A673 (cell line): Measurements from ENCODE around the gene DHDH. TPM values are rescaled to one million over a fixed set of nuclear protein-coding genes. Genes with fewer than 3 reads are reported as not detected.

ENCODE experiments used
- BruUV-seq: library from RNA; stranded (reverse); fragments of 400-500 nt; replicated peaks from 2 replicates; lab custom pipeline; 2021; lab: Mats Ljungman, UMichigan
- CTCF ChIA-PET: fragments of 300-600 bp; sonication (Branson Sonifier 250); formaldehyde crosslinking; loops from one replicate; lab custom pipeline; 2022; ENCODE audit warnings: antibody characterized with exemption; lab: Charles Lee
- POLR2A ChIA-PET: fragments of 300-600 bp; sonication (Branson Sonifier 250); formaldehyde crosslinking; loops from one replicate; lab custom pipeline; 2022; ENCODE audit warnings: antibody characterized with exemption; ENCODE audit not compliant: low non-redundant PET; lab: Charles Lee
- DNase-seq: peaks from one replicate; pipeline ENCODE4 v3.0.0-alpha.2; 2015; ENCODE audit warnings: low spot score
- H3K27ac ChIP-seq: fragments of 200-600 bp; sonication (generic); 2 replicates; pipeline ENCODE4 v1.5.1; 2016; ENCODE audit warnings: mixed run types, low read depth, mild to moderate bottlenecking, mixed read lengths, antibody characterized with exemption, low read length; ENCODE audit not compliant: poor library complexity, severe bottlenecking
- H3K27me3 ChIP-seq: fragments of 200-600 bp; sonication (generic); replicated peaks from 2 replicates; pipeline ENCODE4 v1.6.1; 2017; ENCODE audit warnings: mixed run types, low read depth, mild to moderate bottlenecking, mixed read lengths, antibody characterized with exemption, low read length; ENCODE audit not compliant: insufficient read depth, poor library complexity
- H3K36me3 ChIP-seq: fragments of 200-600 bp; sonication (generic); 2 replicates; pipeline ENCODE4 v1.6.1; 2016; ENCODE audit warnings: mixed run types, mild to moderate bottlenecking, mixed read lengths, antibody characterized with exemption, low read length; ENCODE audit not compliant: insufficient read depth, poor library complexity, severe bottlenecking
- H3K4me1 ChIP-seq: fragments of 200-600 bp; sonication (generic); 2 replicates; pipeline ENCODE4 v1.6.1; 2017; ENCODE audit warnings: mixed run types, mild to moderate bottlenecking, mixed read lengths, antibody characterized with exemption, low read length; ENCODE audit not compliant: insufficient read depth, poor library complexity, severe bottlenecking
- H3K4me3 ChIP-seq: fragments of 200-600 bp; sonication (generic); 2 replicates; pipeline ENCODE4 v1.5.1; 2016; ENCODE audit warnings: low read depth, mixed run types, mild to moderate bottlenecking, mixed read lengths, low read length; ENCODE audit not compliant: poor library complexity, severe bottlenecking
- H3K9me3 ChIP-seq: fragments of 200-600 bp; sonication (generic); 2 replicates; pipeline ENCODE4 v1.6.1; 2016; ENCODE audit warnings: mixed run types, low read depth, mild to moderate bottlenecking, mixed read lengths, antibody characterized with exemption, low read length; ENCODE audit not compliant: poor library complexity, severe bottlenecking
- CTCF ChIP-seq: fragments of 300-800, 200-600 bp; sonication (generic); conservative IDR thresholded peaks from 2 replicates; pipeline ENCODE4 v1.5.1; 2017; ENCODE audit warnings: low read depth, mild to moderate bottlenecking, antibody characterized with exemption, low read length, moderate library complexity, mixed read lengths
- EZH2 ChIP-seq: fragments of 200-600 bp; sonication (generic); IDR thresholded peaks from 2 replicates; pipeline ENCODE4 v1.6.1; 2017; ENCODE audit warnings: borderline replicate concordance, low read depth, mild to moderate bottlenecking, mixed read lengths, antibody characterized with exemption, low read length; ENCODE audit not compliant: poor library complexity, severe bottlenecking
- intact Hi-C: fragments of 100-400 bp; cut with micrococcal nuclease; formaldehyde crosslinking; loops from one replicate; pipeline ENCODE4 v1.10.0; 2022; ENCODE audit not compliant: unreplicated experiment
- total RNA-seq: library from RNA; stranded (reverse); gene quantifications from 2 replicates; pipeline ENCODE4 v1.2.3, GENCODE V29; 2021

The DHDH gene
- total RNA-seq, 1 experiment from 2014 or later: not detected

DNA sequence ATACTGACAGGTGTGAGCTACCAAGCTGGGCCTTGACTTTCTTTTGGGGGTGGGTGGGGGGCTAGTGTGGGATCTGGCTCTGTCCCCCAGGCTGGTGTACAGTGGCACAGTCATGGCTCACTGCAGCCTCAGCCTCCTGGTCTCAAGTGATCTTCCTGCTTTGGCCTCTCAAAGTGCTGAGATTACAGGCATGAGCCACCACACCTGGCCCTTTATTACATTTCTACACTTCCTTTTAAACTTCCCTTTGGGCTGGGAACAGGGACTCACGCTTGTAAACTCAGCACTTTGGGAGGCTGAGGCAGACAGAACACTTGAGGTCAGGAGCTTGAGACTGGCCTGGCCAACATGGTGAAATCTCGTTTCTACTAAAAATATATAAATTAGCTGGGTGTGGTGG, 43.6 kb downstream of the DHDH start:
- Histone ChIP-seq H3K36me3 (peaks cover 26% of the 10 kb centered on the region), H3K4me3 (no peak overlapping the region), H3K27ac (no peak overlapping the region), H3K27me3 (no peaks in the 10 kb centered on the region), H3K9me3 (no peaks in the 10 kb centered on the region), H3K4me1 (no peaks in the 10 kb centered on the region)
- ChIA-PET CTCF (no interaction called here), POLR2A (no interaction called here)
- TF ChIP-seq EZH2 (no peak), CTCF (no peak)
- no peak for DNase-seq
- BruUV-seq: no TSS peak
- intact Hi-C loops: no loop called here

- no peak for DNase-seq
- H3K9me3 ChIP-seq: no peaks in the 10 kb centered on the region
- no TSS peak for BruUV-seq
- no peaks in the 10 kb centered on the region for H3K27me3 ChIP-seq
- ChIA-PET POLR2A (no interaction called here), CTCF (interaction anchor here (1.2 to 1.8 kb wide), 2 partner anchors 11 to 15 kb away, joined by 3 to 5 read pairs; partner anchors contain the start of genes GYS1 and RUVBL2)
- H3K4me1 ChIP-seq: no peaks in the 10 kb centered on the region
- TF ChIP-seq EZH2: no peak
- TF ChIP-seq CTCF: no peak
- no peak overlapping the region for H3K4me3 ChIP-seq
- H3K27ac ChIP-seq: no peak overlapping the region
- peaks cover 44% of the 10 kb centered on the region for H3K36me3 ChIP-seq
- intact Hi-C loops: no loop called here
These were observed 48.8 kb downstream of the DHDH start for GRCh38 chr19:48982280-48982679.

GRCh38 chr19:48985711-48986110, 52.2 kb downstream of the DHDH start:
- CTCF ChIA-PET: interaction anchor here (0.6 kb wide), 1 partner anchor 23 kb away, joined by 3 read pairs; no protein-coding TSS in a partner anchor
- Histone ChIP-seq H3K27me3 (no peaks in the 10 kb centered on the region), H3K36me3 (peaks cover 44% of the 10 kb centered on the region), H3K27ac (no peak overlapping the region), H3K9me3 (no peaks in the 10 kb centered on the region), H3K4me1 (no peaks in the 10 kb centered on the region), H3K4me3 (no peak overlapping the region)
- intact Hi-C loops: no loop called here
- TF ChIP-seq CTCF: no peak
- no peak for TF ChIP-seq EZH2
- DNase-seq: no peak
- BruUV-seq: no TSS peak
- POLR2A ChIA-PET: no interaction called here
